DND-41 (cell line): ENCODE data around the gene MEIS3.

Experiments
- ATAC-seq: fragments of 200-7000 bp; cut with Tn5 transposase; 3 replicates; pipeline ENCODE4 v1.9.1; 2021; ENCODE audit warnings: low read depth; ENCODE audit not compliant: insufficient read depth
- DNase-seq: peaks from one replicate; pipeline ENCODE4 v3.0.0-alpha.2; 2020
- H2AFZ ChIP-seq: 2 replicates; pipeline ENCODE4 v1.6.0; 2012; ENCODE audit warnings: low read depth, low read length
- H3K27ac ChIP-seq: 2 replicates; pipeline ENCODE4 v1.5.1; 2012; ENCODE audit warnings: low read length, inconsistent platforms
- H3K27me3 ChIP-seq: fragments of 200-600 bp; sonication (generic); 2 replicates; pipeline ENCODE4 v1.6.0; 2012; ENCODE audit warnings: low read length, mild to moderate bottlenecking, inconsistent platforms; ENCODE audit not compliant: insufficient read depth, poor library complexity
- H3K36me3 ChIP-seq: 2 replicates; pipeline ENCODE4 v1.5.1; 2012; ENCODE audit warnings: low read length, inconsistent platforms; ENCODE audit not compliant: insufficient read depth
- H3K4me1 ChIP-seq: 2 replicates; pipeline ENCODE4 v1.5.1; 2012; ENCODE audit warnings: mild to moderate bottlenecking, low read length; ENCODE audit not compliant: insufficient read depth
- H3K4me2 ChIP-seq: 2 replicates; pipeline ENCODE4 v1.6.0; 2012; ENCODE audit warnings: mild to moderate bottlenecking, moderate library complexity, low read length, inconsistent platforms; ENCODE audit not compliant: insufficient read depth
- H3K4me3 ChIP-seq, 2 experiments: fragments of 200-600 bp in 1 of 2; shearing (Covaris generic) in 1 of 2; 2 replicates each; pipeline ENCODE4 v1.5.1; 2012 to 2016; ENCODE audit warnings: inconsistent platforms in 2 of 2, low read length in 2 of 2, mild to moderate bottlenecking in 2 of 2, low read depth in 1 of 2, moderate library complexity in 1 of 2
- H3K79me2 ChIP-seq: 2 replicates; pipeline ENCODE4 v1.6.0; 2012; ENCODE audit warnings: low read length, inconsistent platforms; ENCODE audit not compliant: insufficient read depth
- H3K9ac ChIP-seq: 2 replicates; pipeline ENCODE4 v1.6.0; 2012; ENCODE audit warnings: low read depth, mild to moderate bottlenecking, inconsistent platforms, low read length, moderate library complexity
- H3K9me3 ChIP-seq: 2 replicates; pipeline ENCODE4 v1.5.1; 2012; ENCODE audit warnings: low read length, moderate library complexity, mild to moderate bottlenecking, inconsistent platforms; ENCODE audit not compliant: insufficient read depth, severe bottlenecking
- H4K20me1 ChIP-seq: 2 replicates; pipeline ENCODE4 v1.6.0; 2012; ENCODE audit warnings: low read length; ENCODE audit not compliant: insufficient read depth
- CTCF ChIP-seq: IDR thresholded peaks from 2 replicates; pipeline ENCODE4 v1.5.1; 2012; ENCODE audit warnings: borderline replicate concordance, low read length, moderate library complexity, mild to moderate bottlenecking; ENCODE audit not compliant: poor library complexity, severe bottlenecking; ENCODE audit errors: extremely low read depth
- EZH2 ChIP-seq: IDR thresholded peaks from 3 replicates; pipeline ENCODE4 v1.6.1; 2012; ENCODE audit warnings: borderline replicate concordance, low read depth, mild to moderate bottlenecking, moderate library complexity, low read length, inconsistent platforms; ENCODE audit not compliant: severe bottlenecking

The MEIS3 gene

GRCh38 chr19:47435196-47435595, 15.9 kb upstream of the MEIS3 start:
- Histone ChIP-seq H2AFZ (no peak overlapping the region), H3K27ac (no peak overlapping the region), H3K36me3 (no peaks in the 10 kb centered on the region), H3K9me3 (no peaks in the 10 kb centered on the region), H4K20me1 (peaks cover 27% of the 10 kb centered on the region), H3K9ac (no peak overlapping the region), H3K4me3 (no peak overlapping the region), H3K4me1 (peaks cover 12% of the 10 kb centered on the region; the same call in 1 of the 2 replicates), H3K27me3 (no peaks in the 10 kb centered on the region), H3K79me2 (no peaks in the 10 kb centered on the region), H3K4me2 (peak overlapping the region; percentile 33; the same call in 1 of the 2 replicates)
- TF ChIP-seq CTCF (no peak), EZH2 (no peak)
- ATAC-seq (peak; percentile 76), DNase-seq (peak; percentile 68)

GRCh38 chr19:47434088-47434487, 14.8 kb upstream of the MEIS3 start:
- no peak overlapping the region for H3K4me2 ChIP-seq
- H2AFZ ChIP-seq = no peak overlapping the region
- no peak for TF ChIP-seq CTCF
- TF ChIP-seq EZH2 = no peak
- no peaks in the 10 kb centered on the region for H3K27me3 ChIP-seq
- no peak overlapping the region for H3K4me3 ChIP-seq
- H3K36me3 ChIP-seq = no peaks in the 10 kb centered on the region
- H3K79me2 ChIP-seq = no peaks in the 10 kb centered on the region
- H4K20me1 ChIP-seq = peaks cover 27% of the 10 kb centered on the region
- DNase-seq = no peak
- peaks cover 15% of the 10 kb centered on the region for H3K4me1 ChIP-seq
- no peaks in the 10 kb centered on the region for H3K9me3 ChIP-seq
- no peak overlapping the region for H3K27ac ChIP-seq
- no peak for ATAC-seq
- no peak overlapping the region for H3K9ac ChIP-seq

GRCh38 chr19:47433121-47433520, 13.8 kb upstream of the MEIS3 start:
- no peak overlapping the region for H3K9ac ChIP-seq
- ATAC-seq (no peak), DNase-seq (no peak)
- H3K9me3 ChIP-seq = no peaks in the 10 kb centered on the region
- H3K27me3 ChIP-seq = no peaks in the 10 kb centered on the region
- H3K79me2 ChIP-seq = no peaks in the 10 kb centered on the region
- no peaks in the 10 kb centered on the region for H3K36me3 ChIP-seq
- TF ChIP-seq CTCF (no peak), EZH2 (no peak)
- no peak overlapping the region for H3K27ac ChIP-seq
- peaks cover 25% of the 10 kb centered on the region for H3K4me1 ChIP-seq
- H3K4me3 ChIP-seq = no peak overlapping the region
- H3K4me2 ChIP-seq = no peak overlapping the region
- H2AFZ ChIP-seq = no peak overlapping the region
- H4K20me1 ChIP-seq = peaks cover 25% of the 10 kb centered on the region

GRCh38 chr19:47432499-47432898, 13.2 kb upstream of the MEIS3 start:
- no peaks in the 10 kb centered on the region for H3K27me3 ChIP-seq
- no peak overlapping the region for H2AFZ ChIP-seq

More at GRCh38 chr19:47432499-47432898, 13.2 kb upstream of the MEIS3 start:
- Histone ChIP-seq H3K9ac (no peak overlapping the region), H3K4me1 (peaks cover 31% of the 10 kb centered on the region), H3K36me3 (no peaks in the 10 kb centered on the region), H3K4me3 (no peak overlapping the region), H4K20me1 (peaks cover 20% of the 10 kb centered on the region), H3K4me2 (no peak overlapping the region), H3K27ac (no peak overlapping the region), H3K9me3 (no peaks in the 10 kb centered on the region), H3K79me2 (no peaks in the 10 kb centered on the region)
- no peak for DNase-seq
- TF ChIP-seq EZH2 (no peak), CTCF (no peak)
- no peak for ATAC-seq
